HG02610 (cell line): ENCODE measurements around the gene SS18.

Experiments used
- ATAC-seq: cut with Tn5 transposase; IDR thresholded peaks from one replicate; pipeline ENCODE4 v1.9.1; 2021; ENCODE audit warnings: mild to moderate bottlenecking, moderate library complexity; ENCODE audit not compliant: unreplicated experiment

SS18 gene

GRCh38 chr18:26003817-26004216 is 86.6 kb downstream of the SS18 start:
- no peak for ATAC-seq

- no peak for ATAC-seq
Measured at GRCh38 chr18:26003356-26003755, 87.1 kb downstream of the SS18 start.

DNA sequence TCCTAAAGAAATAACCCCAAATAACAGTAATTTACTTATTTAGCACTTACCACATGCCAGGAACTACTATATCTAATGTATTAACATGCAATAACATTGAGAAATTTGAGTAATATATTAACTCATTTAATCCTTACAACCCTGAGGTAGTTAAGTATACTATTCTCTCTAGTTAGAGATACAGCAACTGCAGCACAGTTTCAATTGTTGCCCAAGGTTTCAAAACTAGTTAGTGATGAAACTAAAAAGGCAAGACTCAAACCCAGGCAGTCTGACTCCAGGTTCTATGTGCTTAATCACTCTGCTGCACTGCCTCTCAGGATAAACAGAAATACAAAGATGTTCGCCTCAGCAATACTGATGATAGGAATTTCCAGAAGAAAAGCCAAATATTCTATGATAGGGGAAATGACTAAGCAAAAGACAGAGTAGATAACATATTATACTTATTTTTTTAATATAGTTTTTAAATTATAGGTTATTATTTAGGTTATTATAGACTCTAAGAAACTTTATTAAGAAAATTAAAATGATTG is 88.0 kb downstream of the SS18 start:
- no peak for ATAC-seq

DNA sequence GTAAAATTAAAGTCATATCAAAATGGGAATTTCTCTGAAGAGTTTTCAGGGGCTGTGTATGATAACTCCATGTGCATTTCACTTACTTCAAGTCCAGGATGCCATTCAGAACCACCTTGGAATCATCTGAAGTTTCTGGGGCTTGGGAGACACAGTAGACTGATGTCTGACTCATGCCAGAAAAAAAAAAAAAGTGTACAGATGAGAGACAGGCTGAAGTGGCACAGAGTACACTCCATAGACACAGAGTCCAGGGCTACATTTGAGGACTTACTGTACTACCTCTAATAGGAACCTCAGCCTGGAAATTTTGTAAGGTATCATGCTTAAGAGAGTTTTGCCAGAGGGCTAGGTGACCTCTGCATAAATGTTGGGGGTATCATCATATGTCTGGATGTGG is 92.0 kb downstream of the SS18 start:
- no peak for ATAC-seq

DNA sequence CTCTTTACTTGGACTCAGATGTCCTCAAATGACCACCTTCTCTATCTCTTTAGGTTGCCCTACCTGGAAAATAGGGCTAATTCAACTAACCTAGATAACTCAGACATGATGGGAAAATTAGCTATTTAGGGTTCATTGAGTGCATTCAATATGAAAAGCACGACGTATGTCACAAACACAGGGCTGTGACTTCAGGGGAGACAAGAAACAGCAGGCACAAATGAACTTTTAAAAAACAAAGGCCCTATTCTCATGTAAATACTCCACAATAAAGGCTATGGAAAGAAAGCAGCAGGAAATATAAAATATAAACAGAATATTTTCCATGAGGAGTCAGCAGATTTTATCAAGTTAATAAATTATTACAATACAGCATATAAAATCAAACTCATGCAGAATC is 97.8 kb downstream of the SS18 start:
- no peak for ATAC-seq

DNA sequence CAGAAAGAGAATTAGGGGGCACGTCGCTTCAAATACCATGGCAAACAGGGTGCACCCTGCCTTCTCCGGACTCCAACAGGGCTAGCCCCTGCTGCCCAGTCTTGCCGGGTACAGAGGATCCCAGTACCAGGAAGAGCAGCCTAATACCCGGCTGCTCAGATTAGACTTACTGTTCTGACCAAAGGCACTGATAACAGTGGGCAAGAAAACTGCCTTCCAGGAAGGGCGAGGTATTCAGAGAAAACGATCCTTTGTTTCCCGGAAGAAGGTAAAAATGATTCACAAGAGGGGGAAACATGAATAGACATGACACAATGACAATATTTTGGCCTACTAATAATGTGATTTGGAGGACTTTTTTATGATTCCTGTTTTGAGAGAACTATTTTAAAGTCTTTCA is 99.9 kb downstream of the SS18 start:
- ATAC-seq: no peak

GRCh38 chr18:25985707-25986394 is 104.6 kb downstream of the SS18 start:
- ATAC-seq: no peak

DNA sequence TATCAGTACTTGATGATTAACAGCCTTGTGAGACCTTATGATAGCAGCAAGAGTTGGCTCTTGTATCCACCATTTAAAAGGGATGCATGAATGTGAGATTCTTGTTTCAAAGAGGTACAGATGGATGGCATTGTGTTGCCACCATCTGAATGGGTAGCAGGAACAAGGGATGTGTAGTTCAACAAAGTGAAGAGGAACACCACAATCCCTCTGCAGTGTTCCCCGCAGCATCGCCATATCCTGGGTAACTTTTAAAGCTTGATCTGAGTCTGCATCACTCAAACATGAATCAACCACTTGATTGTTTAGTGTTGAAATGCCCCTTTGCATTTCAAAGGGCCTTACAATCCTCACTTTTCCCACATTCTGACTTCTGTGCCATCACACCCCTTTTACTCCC is 106.7 kb downstream of the SS18 start:
- ATAC-seq: no peak

DNA sequence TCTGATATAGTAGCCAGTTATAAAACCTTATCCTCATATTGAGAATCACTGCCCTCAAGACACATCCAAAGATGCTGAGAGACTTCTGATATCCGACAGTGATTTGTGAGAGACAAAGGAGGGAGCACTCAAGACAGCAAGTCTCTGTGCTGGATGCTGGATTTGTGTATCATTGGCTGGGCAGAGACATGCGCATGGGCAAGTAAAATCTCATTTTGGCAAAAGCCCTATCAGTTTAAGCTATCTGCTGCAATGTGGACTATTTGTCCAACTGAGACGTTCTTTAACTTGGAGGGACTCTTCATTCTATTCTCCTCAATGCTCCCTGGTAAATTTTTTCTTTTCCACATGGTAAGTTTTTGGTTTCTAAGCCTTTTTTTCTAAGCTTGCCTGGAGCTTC is 107.5 kb downstream of the SS18 start:
- no peak for ATAC-seq

- ATAC-seq: no peak
Measured at GRCh38 chr18:25982153-25982552, 108.3 kb downstream of the SS18 start.

DNA sequence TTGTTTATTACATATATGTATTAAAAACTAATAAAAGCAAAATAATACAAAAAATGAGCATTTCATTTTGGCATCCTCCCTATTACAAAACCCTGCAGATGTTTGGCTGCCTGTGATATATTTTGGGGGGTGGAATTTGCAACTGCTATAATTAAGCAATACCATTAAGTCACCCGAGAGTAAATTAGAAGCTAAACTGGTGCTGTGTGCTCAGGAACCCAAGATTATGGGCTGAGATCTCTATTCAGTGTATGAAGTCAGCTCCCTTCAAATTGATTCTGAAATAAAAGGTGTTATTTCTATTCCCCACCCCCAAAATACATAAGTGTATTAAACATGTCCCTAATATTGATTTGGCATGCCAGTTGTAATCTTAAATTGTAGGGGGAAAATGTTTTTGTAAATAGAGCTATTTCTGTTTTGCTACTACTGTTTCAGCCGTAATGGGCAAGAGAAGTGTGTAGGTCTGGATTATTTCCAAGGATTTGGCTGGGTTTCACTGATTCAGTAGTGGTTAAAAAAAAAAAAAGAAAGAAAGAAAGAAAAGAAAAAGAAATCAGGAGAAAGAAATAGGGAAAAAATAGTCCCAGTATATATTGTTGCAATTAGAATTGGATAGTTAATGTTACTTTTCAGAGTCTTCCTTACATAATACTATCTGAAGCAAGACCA is 110.9 kb downstream of the SS18 start:
- ATAC-seq: no peak

GRCh38 chr18:25976554-25976953 is 113.9 kb downstream of the SS18 start:
- ATAC-seq: no peak

DNA sequence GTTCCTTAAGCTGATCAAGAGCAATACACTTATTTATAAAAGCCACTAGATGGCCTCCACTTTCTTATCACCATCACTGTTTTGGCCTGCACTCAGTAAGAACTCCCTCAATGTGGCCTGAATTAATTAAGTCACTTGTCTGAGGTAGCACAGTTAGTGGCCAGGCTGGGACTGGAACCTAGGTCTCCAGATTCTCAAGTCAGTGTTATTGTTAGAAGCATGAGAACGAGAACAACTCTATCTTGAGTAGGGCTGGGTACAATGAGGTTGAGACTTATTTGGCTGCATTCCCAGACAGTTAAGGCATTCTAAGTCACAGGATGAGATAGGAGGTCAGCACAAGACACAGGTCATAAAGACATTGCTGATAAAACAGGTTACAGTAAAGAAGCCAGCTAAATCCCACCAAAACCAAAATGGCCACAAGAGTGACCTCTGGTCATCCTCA is 115.8 kb downstream of the SS18 start:
- no peak for ATAC-seq
